H9 (cell line): ENCODE measurements around the gene ABHD4. TPM values are rescaled to one million over a fixed set of nuclear protein-coding genes. Genes with fewer than 3 reads are reported as not detected.

Experiments
- DNase-seq: peaks from one replicate; pipeline ENCODE4 v3.0.0-alpha.2; 2017
- H2AFZ ChIP-seq: one replicate; pipeline ENCODE4 v1.6.1; 2013; ENCODE audit warnings: mild to moderate bottlenecking, low read length, control low read depth, moderate library complexity
- H2AK5ac ChIP-seq: 2 replicates; pipeline ENCODE4 v1.6.1; 2013; ENCODE audit warnings: low read length, control low read depth, mixed read lengths; ENCODE audit not compliant: insufficient read length
- H2BK120ac ChIP-seq: one replicate; pipeline ENCODE4 v1.6.1; 2013; ENCODE audit warnings: low read depth, mild to moderate bottlenecking, low read length, control low read depth, inconsistent platforms; ENCODE audit not compliant: poor library complexity, severe bottlenecking
- H2BK12ac ChIP-seq: 2 replicates; pipeline ENCODE4 v1.6.1; 2013; ENCODE audit warnings: low read length, control low read depth, mixed read lengths, low read depth; ENCODE audit not compliant: insufficient read length
- H2BK15ac ChIP-seq: 2 replicates; pipeline ENCODE4 v1.6.1; 2013; ENCODE audit warnings: low read depth, low read length, control low read depth
- H2BK20ac ChIP-seq: one replicate; pipeline ENCODE4 v1.6.1; 2013; ENCODE audit warnings: low read depth, mild to moderate bottlenecking, low read length, control low read depth, inconsistent platforms; ENCODE audit not compliant: poor library complexity, severe bottlenecking
- H2BK5ac ChIP-seq: 2 replicates; pipeline ENCODE4 v1.6.1; 2013; ENCODE audit warnings: low read length, control low read depth, mixed read lengths; ENCODE audit not compliant: insufficient read length
- H3K14ac ChIP-seq: 2 replicates; pipeline ENCODE4 v1.6.1; 2013; ENCODE audit warnings: low read length, control low read depth; ENCODE audit not compliant: insufficient read depth
- H3K18ac ChIP-seq: 2 replicates; pipeline ENCODE4 v1.6.1; 2013; ENCODE audit warnings: low read depth, mild to moderate bottlenecking, mixed read lengths, low read length, control low read depth; ENCODE audit not compliant: insufficient read length
- H3K23ac ChIP-seq: 2 replicates; pipeline ENCODE4 v1.6.1; 2013; ENCODE audit warnings: low read length, control low read depth, mixed read lengths, low read depth; ENCODE audit not compliant: insufficient read length
- H3K23me2 ChIP-seq: 2 replicates; pipeline ENCODE4 v1.6.1; 2013; ENCODE audit warnings: low read depth, mild to moderate bottlenecking, mixed read lengths, low read length, control low read depth; ENCODE audit not compliant: insufficient read length, poor library complexity, severe bottlenecking
- H3K27ac ChIP-seq: 2 replicates; pipeline ENCODE4 v1.5.1; 2013; ENCODE audit warnings: low read length, control low read depth, mixed read lengths, low read depth; ENCODE audit not compliant: insufficient read length
- H3K27me3 ChIP-seq: 2 replicates; pipeline ENCODE4 v1.6.1; 2013; ENCODE audit warnings: low read length, control low read depth, inconsistent platforms; ENCODE audit not compliant: insufficient read depth
- H3K4ac ChIP-seq: 2 replicates; pipeline ENCODE4 v1.6.1; 2013; ENCODE audit warnings: low read depth, mild to moderate bottlenecking, control low read depth, inconsistent platforms, low read length, moderate library complexity
- H3K4me1 ChIP-seq: 2 replicates; pipeline ENCODE4 v1.6.1; 2013; ENCODE audit warnings: low read length, control low read depth, inconsistent platforms; ENCODE audit not compliant: insufficient read depth
- H3K4me2 ChIP-seq: 2 replicates; pipeline ENCODE4 v1.6.1; 2013; ENCODE audit warnings: low read length, control low read depth, mixed read lengths; ENCODE audit not compliant: insufficient read length, insufficient read depth
- H3K56ac ChIP-seq: 2 replicates; pipeline ENCODE4 v1.6.1; 2013; ENCODE audit warnings: low read depth, mild to moderate bottlenecking, mixed read lengths, low read length, control low read depth; ENCODE audit not compliant: insufficient read length
- H3K79me1 ChIP-seq: 2 replicates; pipeline ENCODE4 v1.6.1; 2013; ENCODE audit warnings: low read depth, mild to moderate bottlenecking, moderate library complexity, low read length, control low read depth, inconsistent platforms; ENCODE audit not compliant: insufficient read depth, poor library complexity, severe bottlenecking
- H3K79me2 ChIP-seq: 2 replicates; pipeline ENCODE4 v1.6.1; 2013; ENCODE audit warnings: low read length, control low read depth, inconsistent platforms; ENCODE audit not compliant: insufficient read depth
- H3K9ac ChIP-seq: 2 replicates; pipeline ENCODE4 v1.6.1; 2013; ENCODE audit warnings: low read length, control low read depth, mixed read lengths; ENCODE audit not compliant: insufficient read length; ENCODE audit errors: extremely low read depth
- H3K9me3 ChIP-seq: one replicate; pipeline ENCODE4 v1.6.1; 2013; ENCODE audit warnings: low read depth, low read length, inconsistent platforms; ENCODE audit not compliant: control insufficient read depth
- H3T11ph ChIP-seq: one replicate; pipeline ENCODE4 v1.6.1; 2013; ENCODE audit warnings: mild to moderate bottlenecking, low read length, control low read depth, inconsistent platforms
- H4K20me1 ChIP-seq: one replicate; pipeline ENCODE4 v1.6.1; 2013; ENCODE audit not compliant: control insufficient read depth, insufficient read length, insufficient read depth
- H4K5ac ChIP-seq: 2 replicates; pipeline ENCODE4 v1.6.1; 2013; ENCODE audit warnings: low read depth, mild to moderate bottlenecking, mixed read lengths, low read length, control low read depth; ENCODE audit not compliant: insufficient read length
- H4K8ac ChIP-seq: replicated peaks from 2 replicates; pipeline ENCODE4 v1.6.1; 2013; ENCODE audit warnings: low read length, control low read depth, mixed read lengths, low read depth; ENCODE audit not compliant: insufficient read length
- H4K91ac ChIP-seq: 2 replicates; pipeline ENCODE4 v1.6.1; 2013; ENCODE audit warnings: low read depth, mild to moderate bottlenecking, moderate library complexity, mixed read lengths, low read length, control low read depth; ENCODE audit not compliant: insufficient read length
- H3K27ac Mint-ChIP-seq, 3 experiments: 2 replicates in 2 of 3; 3 replicates in 1 of 3; pipeline ENCODE4 v1.8.0; 2020 to 2021; ENCODE audit warnings: mixed read lengths in 3 of 3, mild to moderate bottlenecking in 1 of 3, moderate library complexity in 1 of 3
- H3K27me3 Mint-ChIP-seq: 2 replicates; pipeline ENCODE4 v1.8.0; 2021; ENCODE audit warnings: low read depth, mild to moderate bottlenecking, moderate library complexity, mixed read lengths
- H3K36me3 Mint-ChIP-seq, 3 experiments: 2 replicates in 2 of 3; 3 replicates in 1 of 3; pipeline ENCODE4 v1.8.0; 2020 to 2021; ENCODE audit warnings: low read depth in 3 of 3, mixed read lengths in 3 of 3; ENCODE audit not compliant: insufficient read depth in 1 of 3
- H3K4me1 Mint-ChIP-seq, 2 experiments: 2 replicates each; pipeline ENCODE4 v1.8.0; 2020; ENCODE audit warnings: mixed read lengths in 2 of 2
- H3K4me3 Mint-ChIP-seq, 2 experiments: 2 replicates in 1 of 2; 3 replicates in 1 of 2; pipeline ENCODE4 v1.8.0; 2020 to 2021; ENCODE audit warnings: mild to moderate bottlenecking in 2 of 2, mixed read lengths in 2 of 2, moderate library complexity in 1 of 2
- H3K9me3 Mint-ChIP-seq, 2 experiments: 2 replicates in 1 of 2; 3 replicates in 1 of 2; pipeline ENCODE4 v1.8.0; 2020; ENCODE audit warnings: mild to moderate bottlenecking in 2 of 2, mixed read lengths in 2 of 2, moderate library complexity in 1 of 2
- CTCF ChIP-seq: fragments of 200-600 bp; sonication (generic); conservative IDR thresholded peaks from 3 replicates; pipeline ENCODE4 v1.8.0; 2021; ENCODE audit warnings: antibody characterized with exemption, mild to moderate bottlenecking
- WGBS: extraction: QIAGEN DNeasy Blood & Tissue Kit; methylation state at CpG from one replicate; pipeline ENCODE4 v1.1.7; 2013; ENCODE audit warnings: missing lambda C conversion rate, low lambda C conversion rate, mixed read lengths; ENCODE audit not compliant: insufficient read length; ENCODE audit errors: extremely low coverage; 5-methylcytosine and 5-hydroxymethylcytosine counted together
- total RNA-seq: library from RNA; stranded (reverse); gene quantifications from 2 replicates; pipeline ENCODE4 v1.2.1, GENCODE V29; 2021

ABHD4 gene
- total RNA-seq, 1 experiment from 2014 or later, result 21.8 TPM

DNA sequence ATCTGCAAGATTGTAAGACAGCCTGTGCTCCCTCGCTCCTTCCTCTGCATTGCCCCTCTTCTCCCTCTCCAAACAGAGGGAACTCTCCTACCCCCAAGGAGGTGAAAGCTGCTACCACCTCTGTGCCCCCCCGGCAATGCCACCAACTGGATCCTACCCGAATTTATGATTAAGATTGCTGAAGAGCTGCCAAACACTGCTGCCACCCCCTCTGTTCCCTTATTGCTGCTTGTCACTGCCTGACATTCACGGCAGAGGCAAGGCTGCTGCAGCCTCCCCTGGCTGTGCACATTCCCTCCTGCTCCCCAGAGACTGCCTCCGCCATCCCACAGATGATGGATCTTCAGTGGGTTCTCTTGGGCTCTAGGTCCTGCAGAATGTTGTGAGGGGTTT lies 46.5 kb upstream of the ABHD4 start:
- Histone ChIP-seq H3K4ac (no peak overlapping the region), H4K8ac (no peak overlapping the region), H2BK20ac (no peak overlapping the region), H3K27me3 (no peaks in the 10 kb centered on the region), H3K9ac (no peak overlapping the region), H2AK5ac (no peak overlapping the region), H2BK120ac (no peak overlapping the region), H3K9me3 (no peaks in the 10 kb centered on the region), H3K14ac (no peak overlapping the region), H4K5ac (no peak overlapping the region), H3K56ac (no peak overlapping the region), H2BK12ac (no peak overlapping the region), H3K79me2 (no peaks in the 10 kb centered on the region), H3T11ph (no peak overlapping the region), H3K23me2 (no peaks in the 10 kb centered on the region), H3K4me2 (no peak overlapping the region), H3K27ac (no peak overlapping the region), H3K4me1 (peaks cover 10% of the 10 kb centered on the region; the same call in 1 of the 2 replicates), H2BK5ac (no peak overlapping the region), H3K79me1 (no peaks in the 10 kb centered on the region), H3K23ac (no peak overlapping the region), H2AFZ (no peak overlapping the region), H3K18ac (no peak overlapping the region), H4K91ac (no peak overlapping the region), H4K20me1 (no peaks in the 10 kb centered on the region), H2BK15ac (no peak overlapping the region)
- no peak for DNase-seq
- H3K27me3 Mint-ChIP-seq, result peaks cover 6% of the 10 kb centered on the region
- no peak overlapping the region for H3K4me3 Mint-ChIP-seq
- no peak for TF ChIP-seq CTCF
- H3K27ac Mint-ChIP-seq, result no peak overlapping the region
- WGBS, result no CpG with 5 or more reads among the region's 5 CpGs
- no peaks in the 10 kb centered on the region for H3K36me3 Mint-ChIP-seq
- peaks cover 46 to 48% of the 10 kb centered on the region in 2 experiments for H3K4me1 Mint-ChIP-seq
- no peaks in the 10 kb centered on the region; a peak in 1 of 5 replicates for H3K9me3 Mint-ChIP-seq
